SU-DHL-6 (cell line): ENCODE results near the gene PPP1R3A.

Experiments
- CTCF ChIP-seq: fragments of 200-600 bp; sonication (generic); IDR thresholded peaks from one replicate; pipeline ENCODE4 v1.5.1; 2017; ENCODE audit warnings: antibody characterized with exemption, mild to moderate bottlenecking, low read length, moderate library complexity; ENCODE audit not compliant: insufficient read depth, poor library complexity, severe bottlenecking
- EZH2phosphoT487 ChIP-seq: fragments of 200-600 bp; sonication (generic), shearing (Covaris generic); conservative IDR thresholded peaks from 2 replicates; pipeline ENCODE4 v1.6.1; 2018; ENCODE audit warnings: mild to moderate bottlenecking, antibody characterized with exemption, low read length, moderate library complexity, mixed read lengths

DNA sequence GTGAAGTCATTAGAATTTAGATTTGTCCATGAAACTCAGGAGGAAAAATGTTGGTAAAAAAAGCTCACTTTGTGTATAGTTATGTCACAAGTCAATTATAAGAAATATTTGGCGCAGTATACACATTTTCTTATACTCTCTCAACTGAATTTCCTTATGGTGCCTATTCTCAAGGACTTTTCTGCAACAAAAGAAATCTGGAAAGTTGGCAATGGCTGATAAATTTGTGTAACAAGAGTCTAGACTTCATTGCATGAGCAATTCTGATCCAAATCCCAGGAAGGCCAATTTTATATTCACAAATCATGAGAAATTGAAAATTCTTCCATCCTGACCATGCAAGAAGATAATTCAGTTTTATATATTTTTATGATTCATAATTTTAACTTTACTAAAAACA lies 35.7 kb downstream of the PPP1R3A start:
- TF ChIP-seq CTCF (no peak), EZH2phosphoT487 (no peak)
